Karpas-422 (cell line): ENCODE data around the gene SGPP1. TPM values are rescaled to one million over a fixed set of nuclear protein-coding genes. Genes with fewer than 3 reads are reported as not detected.

Experiments
- DNase-seq: peaks from one replicate; pipeline ENCODE4 v3.0.0-alpha.2; 2015
- H2AFZ ChIP-seq: fragments of 200-600 bp; sonication (generic); 2 replicates; pipeline ENCODE4 v1.6.1; 2014; ENCODE audit warnings: antibody characterized with exemption, low read length, mixed read lengths
- H3K27ac ChIP-seq: fragments of 200-600 bp; sonication (generic); 2 replicates; pipeline ENCODE4 v1.5.1; 2014; ENCODE audit warnings: mild to moderate bottlenecking, low read length, moderate library complexity
- H3K27me3 ChIP-seq: fragments of 200-600 bp; sonication (generic); 2 replicates; pipeline ENCODE4 v1.6.1; 2014; ENCODE audit warnings: low read length, mixed read lengths
- H3K36me3 ChIP-seq: fragments of 200-600 bp; sonication (generic); 2 replicates; pipeline ENCODE4 v1.6.1; 2014; ENCODE audit warnings: low read length, mixed read lengths; ENCODE audit not compliant: insufficient read depth
- H3K4me1 ChIP-seq: fragments of 200-600 bp; sonication (generic); 2 replicates; pipeline ENCODE4 v1.6.1; 2014; ENCODE audit warnings: mild to moderate bottlenecking, low read length, mixed read lengths
- H3K4me2 ChIP-seq: fragments of 200-600 bp; sonication (generic); 2 replicates; pipeline ENCODE4 v1.6.1; 2014; ENCODE audit warnings: low read length, low read depth, mild to moderate bottlenecking; ENCODE audit not compliant: poor library complexity, severe bottlenecking
- H3K4me3 ChIP-seq: fragments of 200-600 bp; sonication (generic); 2 replicates; pipeline ENCODE4 v1.5.1; 2014; ENCODE audit warnings: mild to moderate bottlenecking, antibody characterized with exemption, low read length, mixed read lengths
- H3K79me2 ChIP-seq: fragments of 200-600 bp; sonication (generic); 2 replicates; pipeline ENCODE4 v1.6.1; 2014; ENCODE audit warnings: mild to moderate bottlenecking, low read length, mixed read lengths
- H3K9ac ChIP-seq: fragments of 200-600 bp; sonication (generic); 2 replicates; pipeline ENCODE4 v1.6.0; 2014; ENCODE audit warnings: low read length
- H3K9me2 ChIP-seq: fragments of 200-600 bp; sonication (generic), shearing (Covaris generic); replicated peaks from 2 replicates; pipeline ENCODE4 v1.6.0; 2014; ENCODE audit warnings: mild to moderate bottlenecking, low read length, moderate library complexity; ENCODE audit not compliant: insufficient read depth
- H3K9me3 ChIP-seq: fragments of 300-700, 200-600 bp; sonication (generic); 2 replicates; pipeline ENCODE4 v1.6.1; 2014; ENCODE audit warnings: low read length, mixed read lengths
- H4K20me1 ChIP-seq: fragments of 200-600 bp; sonication (generic); 2 replicates; pipeline ENCODE4 v1.6.1; 2014; ENCODE audit warnings: mild to moderate bottlenecking, antibody characterized with exemption, low read length, low read depth; ENCODE audit not compliant: insufficient read depth
- total RNA-seq: library from RNA; depleted of rRNA; stranded (reverse); fragments of >200 nt; shearing (Covaris generic); gene quantifications from 2 replicates; pipeline ENCODE4 v1.2.3, GENCODE V29; 2014; ENCODE audit warnings: low replicate concordance

The SGPP1 gene
- total RNA-seq, 1 experiment from 2014 or later: 185 TPM

DNA sequence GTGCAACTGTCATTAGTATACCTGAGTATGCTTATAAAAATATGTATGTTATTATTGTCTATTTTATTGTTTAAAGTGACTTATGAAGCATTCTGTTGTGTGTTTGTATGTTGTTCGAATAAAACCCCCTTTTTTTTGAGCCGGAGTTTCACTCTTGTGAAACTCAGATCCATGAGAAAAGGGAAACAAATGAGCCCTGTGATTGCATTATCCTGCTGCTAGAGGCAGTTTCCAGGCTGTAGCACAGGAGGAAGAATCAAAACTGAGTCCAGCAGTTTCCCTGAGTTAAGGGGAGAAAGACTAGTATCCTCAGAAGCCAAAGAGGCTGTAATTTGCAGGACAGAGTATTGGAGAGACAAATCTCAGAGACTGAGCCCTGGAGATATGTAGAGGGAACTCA is 12.5 kb downstream of the SGPP1 start:
- Histone ChIP-seq H2AFZ (no peak overlapping the region), H3K79me2 (peaks cover 98% of the 10 kb centered on the region), H3K4me2 (no peak overlapping the region), H3K4me3 (no peak overlapping the region), H3K36me3 (peaks cover 39% of the 10 kb centered on the region), H3K9me3 (peaks cover 5% of the 10 kb centered on the region; the same call in 1 of the 2 replicates), H4K20me1 (no peaks in the 10 kb centered on the region), H3K27me3 (no peaks in the 10 kb centered on the region), H3K27ac (peak overlapping the region; percentile 39), H3K9ac (no peak overlapping the region; the same call in 1 of the 2 replicates), H3K9me2 (no peaks in the 10 kb centered on the region), H3K4me1 (peaks cover 59% of the 10 kb centered on the region)
- DNase-seq: no peak

DNA sequence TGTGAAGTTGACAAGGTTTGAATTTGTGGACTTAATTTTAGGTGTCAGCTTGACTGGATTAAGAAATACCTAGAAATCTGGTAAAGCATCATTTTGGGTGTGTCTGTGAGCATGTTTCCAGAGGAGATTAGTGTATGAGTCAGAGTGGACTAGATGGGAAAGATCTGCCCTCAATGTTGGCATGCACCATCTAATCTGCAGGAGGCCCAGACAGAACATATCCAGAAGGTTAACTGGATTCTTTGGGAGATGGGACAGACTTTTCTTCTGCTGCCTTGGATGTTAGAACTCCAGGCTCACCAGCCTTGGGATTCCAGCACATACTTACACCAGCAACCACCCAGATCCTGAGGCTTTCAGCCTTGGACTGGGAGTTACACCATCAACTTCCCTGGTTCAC is 14.1 kb downstream of the SGPP1 start:
- Histone ChIP-seq H3K9ac (no peak overlapping the region), H3K79me2 (peaks cover 99% of the 10 kb centered on the region), H3K4me2 (peak overlapping the region; percentile 5), H4K20me1 (no peaks in the 10 kb centered on the region), H3K27ac (peak overlapping the region; percentile 59), H3K36me3 (peaks cover 40% of the 10 kb centered on the region), H3K4me1 (peaks cover 75% of the 10 kb centered on the region), H3K27me3 (no peaks in the 10 kb centered on the region), H3K9me3 (peaks cover 5% of the 10 kb centered on the region; the same call in 1 of the 2 replicates), H3K9me2 (no peaks in the 10 kb centered on the region), H2AFZ (no peak overlapping the region), H3K4me3 (no peak overlapping the region)
- no peak for DNase-seq

DNA sequence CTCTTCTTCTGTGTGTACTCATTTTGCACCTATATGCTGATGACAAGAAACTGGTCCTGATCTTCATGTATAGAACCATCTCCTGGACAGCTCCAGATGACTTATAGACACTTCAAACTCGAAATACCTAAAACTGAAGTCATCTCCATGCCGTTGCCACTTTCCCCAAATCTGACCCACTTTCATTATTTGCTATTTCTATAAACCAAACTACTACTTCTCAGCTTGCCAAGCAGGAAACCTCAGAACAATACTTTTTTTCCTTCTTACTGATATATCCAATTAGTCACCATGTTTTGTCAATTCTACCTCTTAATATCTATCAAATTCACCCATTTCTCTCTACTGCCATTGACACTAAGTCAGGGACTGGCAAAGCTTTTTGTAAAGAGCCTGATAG is 14.8 kb downstream of the SGPP1 start:
- Histone ChIP-seq H3K4me1 (peaks cover 82% of the 10 kb centered on the region), H3K27me3 (no peaks in the 10 kb centered on the region), H3K4me3 (no peak overlapping the region), H3K9me3 (no peaks in the 10 kb centered on the region), H2AFZ (no peak overlapping the region), H3K36me3 (peaks cover 37% of the 10 kb centered on the region), H3K9ac (no peak overlapping the region), H3K4me2 (peak overlapping the region; percentile 2), H3K27ac (peak overlapping the region; percentile 59), H3K79me2 (peaks cover 99% of the 10 kb centered on the region), H3K9me2 (no peaks in the 10 kb centered on the region), H4K20me1 (no peaks in the 10 kb centered on the region)
- DNase-seq: no peak

DNA sequence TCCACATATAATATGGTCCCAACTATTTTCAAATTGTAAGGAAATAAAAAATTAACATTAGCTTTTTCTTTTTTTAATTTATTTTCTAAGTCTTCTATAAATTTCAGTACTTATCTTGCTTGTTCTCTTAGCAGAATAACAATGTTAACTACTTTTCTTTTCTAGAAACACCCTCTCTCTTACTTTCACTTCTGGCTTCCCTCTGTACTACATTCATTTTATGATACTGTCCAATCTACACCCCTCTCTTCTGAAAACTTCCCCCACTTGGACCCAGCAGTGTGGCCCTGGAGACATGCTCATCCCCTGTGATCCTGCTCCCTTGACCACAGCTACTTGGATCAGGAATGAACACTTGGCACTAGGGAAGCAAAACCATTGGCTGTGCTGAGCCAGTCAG is 15.7 kb downstream of the SGPP1 start:
- Histone ChIP-seq H3K4me3 (no peak overlapping the region), H2AFZ (no peak overlapping the region), H3K27ac (peak overlapping the region; percentile 72), H3K36me3 (peaks cover 28% of the 10 kb centered on the region; the same call in 1 of the 2 replicates), H3K27me3 (no peaks in the 10 kb centered on the region), H3K4me2 (peak overlapping the region; percentile 29), H3K9me2 (no peaks in the 10 kb centered on the region), H4K20me1 (no peaks in the 10 kb centered on the region), H3K9me3 (no peaks in the 10 kb centered on the region), H3K79me2 (peaks cover 99% of the 10 kb centered on the region), H3K4me1 (peaks cover 86% of the 10 kb centered on the region), H3K9ac (no peak overlapping the region)
- DNase-seq: no peak

DNA sequence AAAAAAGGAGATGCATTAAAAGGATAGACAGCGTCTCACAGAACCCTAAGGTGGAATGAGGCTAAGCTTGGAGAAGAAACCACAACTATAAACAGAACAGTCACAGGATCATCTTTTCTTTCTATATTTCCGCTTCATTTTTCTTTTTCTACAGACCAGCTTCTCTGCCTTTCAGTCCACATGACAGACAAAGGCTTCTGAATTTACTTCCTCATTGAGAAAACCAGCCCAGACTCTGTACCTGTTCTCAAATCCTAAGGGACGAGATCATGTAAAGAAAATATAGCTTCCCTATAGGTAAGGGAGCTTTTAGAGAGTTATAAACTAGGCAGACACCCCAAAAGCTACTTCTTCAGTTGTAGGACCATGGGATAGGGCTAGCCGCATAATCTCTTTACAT is 17.4 kb downstream of the SGPP1 start:
- Histone ChIP-seq H3K27ac (peak overlapping the region; percentile 90), H2AFZ (no peak overlapping the region)

DNA sequence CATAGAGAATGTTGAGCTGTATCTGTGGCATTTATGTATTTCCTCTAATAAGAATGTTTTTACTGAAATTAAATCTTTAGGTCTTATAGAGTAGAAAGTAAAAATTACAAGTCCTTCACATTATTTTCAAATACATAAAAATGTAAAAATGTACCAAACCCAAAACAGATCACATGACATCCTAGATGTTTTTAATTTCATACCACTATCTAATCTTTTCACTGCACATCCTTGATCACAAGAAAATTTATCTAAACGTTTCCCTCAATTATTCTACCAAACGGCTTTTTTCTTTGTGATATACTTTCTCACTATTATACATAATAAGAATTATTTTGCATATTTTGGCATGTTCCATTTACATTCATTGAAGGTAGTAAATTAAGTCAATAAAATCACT is 18.3 kb downstream of the SGPP1 start:
- Histone ChIP-seq H3K9me2 (no peaks in the 10 kb centered on the region), H3K4me2 (peak overlapping the region; percentile 83), H3K4me1 (peaks cover 94% of the 10 kb centered on the region), H3K9ac (no peak overlapping the region; the same call in 1 of the 2 replicates), H3K27me3 (no peaks in the 10 kb centered on the region), H3K79me2 (peaks cover 99% of the 10 kb centered on the region), H3K9me3 (no peaks in the 10 kb centered on the region), H3K4me3 (peak overlapping the region; percentile 32; the same call in 1 of the 2 replicates), H3K27ac (peak overlapping the region; percentile 90), H2AFZ (no peak overlapping the region), H4K20me1 (no peaks in the 10 kb centered on the region), H3K36me3 (peaks cover 15% of the 10 kb centered on the region; the same call in 1 of the 2 replicates)
- no peak for DNase-seq

More for the DNA sequence above, 17.4 kb downstream of the SGPP1 start:
- peaks cover 93% of the 10 kb centered on the region for H3K4me1 ChIP-seq
- DNase-seq: peak; percentile 84
- H4K20me1 ChIP-seq: no peaks in the 10 kb centered on the region
- H3K9me2 ChIP-seq: no peaks in the 10 kb centered on the region
- peak overlapping the region; percentile 83 for H3K4me2 ChIP-seq
- peak overlapping the region; percentile 32 for H3K4me3 ChIP-seq
- H3K9ac ChIP-seq: peak overlapping the region; percentile 41
- no peaks in the 10 kb centered on the region for H3K9me3 ChIP-seq
- H3K27me3 ChIP-seq: no peaks in the 10 kb centered on the region
- H3K36me3 ChIP-seq: peaks cover 17% of the 10 kb centered on the region; the same call in 1 of the 2 replicates
- H3K79me2 ChIP-seq: peaks cover 99% of the 10 kb centered on the region

DNA sequence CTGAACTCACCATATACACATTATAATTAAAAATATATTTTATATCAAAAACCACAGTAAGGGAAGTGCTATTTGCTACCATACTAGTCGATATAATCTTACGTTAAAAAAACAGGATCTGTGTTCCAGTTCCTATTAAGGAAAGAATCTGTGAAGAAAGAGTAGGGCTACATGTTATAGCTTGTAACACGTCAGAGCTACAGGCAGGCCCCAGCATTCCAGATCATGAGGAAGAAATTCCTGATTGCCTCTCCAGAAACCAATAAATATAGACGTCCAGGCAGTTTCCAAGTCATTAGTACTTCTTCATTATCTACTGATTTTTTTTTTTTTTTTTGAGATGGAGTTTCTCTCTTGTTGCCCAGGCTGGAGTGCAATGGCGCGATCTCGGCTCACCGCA is 20.6 kb downstream of the SGPP1 start:
- Histone ChIP-seq H3K27me3 (no peaks in the 10 kb centered on the region), H3K9me3 (no peaks in the 10 kb centered on the region), H3K36me3 (peaks cover 24% of the 10 kb centered on the region), H4K20me1 (no peaks in the 10 kb centered on the region), H3K4me1 (peaks cover 84% of the 10 kb centered on the region), H3K9ac (peak overlapping the region; percentile 44), H3K27ac (peak overlapping the region; percentile 90), H2AFZ (no peak overlapping the region), H3K4me3 (peak overlapping the region; percentile 35; the same call in 1 of the 2 replicates), H3K4me2 (peak overlapping the region; percentile 83), H3K79me2 (peaks cover 99% of the 10 kb centered on the region), H3K9me2 (no peaks in the 10 kb centered on the region)
- DNase-seq: no peak

DNA sequence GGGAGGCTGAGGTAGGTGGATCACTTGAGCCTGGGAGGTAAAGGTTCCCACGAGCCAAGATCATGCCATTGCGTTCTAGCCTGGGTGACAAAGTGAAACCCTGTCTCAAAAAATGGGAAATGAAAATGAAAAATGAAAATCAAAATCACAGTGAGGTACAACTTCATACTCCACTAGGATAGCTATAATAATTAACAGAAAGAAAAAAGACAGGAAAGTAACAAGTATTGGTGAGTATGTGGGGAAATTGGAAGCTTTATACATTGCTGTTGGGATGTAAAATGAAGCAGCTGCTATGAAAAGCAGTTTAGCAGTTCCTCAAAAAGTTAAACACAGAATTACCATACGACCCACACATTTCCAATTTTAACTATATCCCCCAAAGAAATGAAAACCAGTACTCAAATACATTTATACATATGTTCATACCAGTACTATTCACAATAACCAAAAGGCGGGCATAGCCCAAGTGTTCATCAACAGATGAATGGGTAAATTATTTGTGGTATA is 22.2 kb downstream of the SGPP1 start:
- Histone ChIP-seq H3K4me1 (peaks cover 80% of the 10 kb centered on the region), H3K79me2 (peaks cover 100% of the 10 kb centered on the region), H4K20me1 (no peaks in the 10 kb centered on the region), H3K27ac (peak overlapping the region; percentile 90), H3K4me2 (peak overlapping the region; percentile 83), H3K4me3 (peak overlapping the region; percentile 54), H3K9me3 (no peaks in the 10 kb centered on the region), H3K27me3 (no peaks in the 10 kb centered on the region), H2AFZ (no peak overlapping the region), H3K9ac (peak overlapping the region; percentile 44), H3K36me3 (peaks cover 24% of the 10 kb centered on the region), H3K9me2 (no peaks in the 10 kb centered on the region)
- peak; percentile 73 for DNase-seq
